GM15510 (cell line): ENCODE results near the gene PRKCH.

Experiments used
- POLR2A ChIP-seq: IDR thresholded peaks from 3 replicates; pipeline ENCODE4 v1.6.1; 2011; ENCODE audit warnings: borderline replicate concordance; ENCODE audit not compliant: insufficient read length; ENCODE audit errors: extremely low read depth

The PRKCH gene

DNA sequence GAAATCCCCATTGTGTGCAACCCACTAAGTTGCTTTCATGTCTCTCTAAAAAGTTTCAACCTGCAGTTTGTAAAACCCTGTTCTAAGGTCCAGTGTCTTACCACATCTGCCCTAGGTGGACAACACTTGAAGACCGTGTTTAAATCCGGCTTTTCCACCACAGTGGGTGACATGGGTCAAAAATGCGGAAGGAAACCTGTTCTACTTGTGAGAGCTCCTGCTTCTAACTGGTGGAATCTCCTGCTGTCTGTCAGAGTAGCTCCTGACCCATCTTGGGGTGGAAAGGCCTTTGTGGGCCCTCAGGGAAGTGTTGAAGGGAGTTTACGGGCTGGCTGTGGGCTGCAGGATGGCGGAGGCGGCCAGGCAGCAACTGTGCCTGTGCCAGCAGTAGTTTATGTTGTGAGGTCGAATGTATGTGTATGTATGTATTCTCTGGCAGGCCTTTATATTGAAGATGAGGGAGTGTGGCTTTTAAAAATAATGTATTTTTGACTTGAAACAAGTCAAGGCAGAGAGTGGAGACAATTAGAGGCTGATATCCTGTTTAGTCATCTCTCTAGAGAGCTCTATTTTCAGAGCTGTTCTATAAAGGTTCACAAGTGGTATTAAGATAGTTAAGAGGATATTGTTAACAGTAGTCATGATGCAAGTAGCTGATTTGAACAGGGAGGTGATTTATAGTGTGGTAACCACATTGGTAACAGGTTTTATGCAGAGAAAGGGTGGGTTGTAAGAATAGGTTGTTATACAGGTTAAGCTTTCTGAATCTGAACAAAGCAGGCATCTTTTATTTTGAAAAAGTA is 67.0 kb downstream of the PRKCH start:
- TF ChIP-seq POLR2A, result no peak

- no peak for TF ChIP-seq POLR2A
Observed at GRCh38 chr14:61388976-61389576, 67.7 kb downstream of the PRKCH start.

DNA sequence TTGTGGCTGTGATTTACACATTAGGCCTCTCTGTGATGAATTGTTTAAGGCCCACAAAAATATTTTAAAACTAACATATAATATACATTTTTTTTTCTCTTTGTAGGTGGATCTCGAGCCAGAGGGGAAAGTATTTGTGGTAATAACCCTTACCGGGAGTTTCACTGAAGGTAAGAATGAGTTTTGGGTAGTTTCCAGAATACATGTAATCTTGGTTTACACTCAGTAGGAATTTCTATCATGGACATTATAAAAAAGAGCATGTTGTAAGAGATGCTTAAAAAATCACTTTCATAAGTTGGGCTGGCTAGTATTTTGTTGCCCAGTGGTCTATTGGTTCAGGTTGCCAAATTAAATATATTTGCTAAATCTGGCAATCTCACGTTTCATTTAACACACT is 69.7 kb downstream of the PRKCH start:
- no peak for TF ChIP-seq POLR2A

GRCh38 chr14:61392297-61392696 is 70.9 kb downstream of the PRKCH start:
- TF ChIP-seq POLR2A, result no peak

- TF ChIP-seq POLR2A, result no peak
Observed at GRCh38 chr14:61394542-61394941, 73.2 kb downstream of the PRKCH start.

DNA sequence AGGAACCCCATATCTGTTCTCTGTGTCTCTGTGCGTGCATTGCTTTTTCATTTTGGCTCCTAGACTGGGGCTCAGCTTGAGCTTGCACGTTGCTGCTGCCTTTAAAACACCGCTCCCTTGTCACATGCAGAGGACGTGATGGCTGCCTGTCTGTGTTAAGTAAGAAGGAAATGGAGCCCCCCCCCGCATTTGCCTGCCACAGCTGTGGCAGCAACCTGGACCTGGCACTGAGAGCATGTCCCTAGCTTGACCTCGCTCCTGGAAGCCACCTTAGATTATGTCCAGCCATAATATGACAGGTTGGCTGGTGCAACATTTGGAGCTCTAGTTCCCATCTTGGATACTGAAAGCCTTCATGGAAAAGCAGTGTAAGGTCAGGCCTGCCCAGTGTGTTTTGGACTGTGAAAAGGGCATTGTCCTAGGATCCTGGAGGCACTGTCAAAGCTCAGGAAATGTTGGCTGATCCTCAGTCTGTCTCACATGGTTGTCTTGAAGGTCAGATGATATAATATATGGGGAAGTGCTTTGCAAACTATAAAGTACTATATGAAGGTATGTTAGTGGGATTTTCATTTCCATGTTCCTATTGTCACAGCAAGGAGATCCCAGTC is 73.8 kb downstream of the PRKCH start:
- no peak for TF ChIP-seq POLR2A

DNA sequence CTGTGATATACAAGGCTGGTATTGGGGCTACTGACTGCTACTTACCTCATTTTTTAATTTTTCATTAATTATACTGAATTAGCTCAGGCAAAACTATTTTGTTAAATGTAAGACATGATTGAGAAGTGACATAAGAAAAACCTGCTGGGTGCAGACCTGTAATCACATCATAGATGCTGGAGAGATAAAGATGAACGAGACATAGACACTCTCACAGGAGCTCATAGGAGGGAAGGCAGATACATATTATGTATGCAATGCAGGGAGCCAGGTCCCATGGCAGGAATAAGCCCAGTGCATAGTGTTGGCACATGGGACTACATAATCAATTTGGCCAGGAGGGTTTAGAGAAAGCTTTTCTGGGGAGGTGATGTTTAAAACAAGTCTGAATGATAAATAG is 74.9 kb downstream of the PRKCH start:
- no peak for TF ChIP-seq POLR2A

GRCh38 chr14:61396694-61397093 is 75.3 kb downstream of the PRKCH start:
- no peak for TF ChIP-seq POLR2A

GRCh38 chr14:61397615-61398014 is 76.2 kb downstream of the PRKCH start:
- no peak for TF ChIP-seq POLR2A

GRCh38 chr14:61398221-61398620 is 76.8 kb downstream of the PRKCH start:
- TF ChIP-seq POLR2A, result no peak

DNA sequence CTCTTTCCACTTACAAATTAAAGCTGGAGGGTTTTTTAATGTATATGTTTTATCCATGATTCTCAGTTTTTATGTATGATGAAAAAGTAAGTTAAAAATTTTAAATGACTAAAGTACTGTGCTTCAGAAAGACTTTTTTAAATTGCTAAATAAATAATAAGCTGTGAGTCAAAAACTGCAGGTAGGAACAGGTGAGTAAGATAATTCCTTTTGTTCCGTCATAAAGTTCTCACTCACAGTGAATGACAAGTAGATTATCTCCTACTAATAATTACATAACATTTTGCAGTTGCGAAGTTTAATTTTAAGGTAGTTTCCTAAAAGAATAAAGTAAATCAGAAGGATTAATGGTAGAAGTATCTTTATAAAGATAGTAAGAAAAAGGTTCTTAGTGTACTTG is 78.0 kb downstream of the PRKCH start:
- no peak for TF ChIP-seq POLR2A

GRCh38 chr14:61401461-61401860 is 80.1 kb downstream of the PRKCH start:
- no peak for TF ChIP-seq POLR2A

- no peak for TF ChIP-seq POLR2A
Observed at GRCh38 chr14:61403411-61403810, 82.0 kb downstream of the PRKCH start.

DNA sequence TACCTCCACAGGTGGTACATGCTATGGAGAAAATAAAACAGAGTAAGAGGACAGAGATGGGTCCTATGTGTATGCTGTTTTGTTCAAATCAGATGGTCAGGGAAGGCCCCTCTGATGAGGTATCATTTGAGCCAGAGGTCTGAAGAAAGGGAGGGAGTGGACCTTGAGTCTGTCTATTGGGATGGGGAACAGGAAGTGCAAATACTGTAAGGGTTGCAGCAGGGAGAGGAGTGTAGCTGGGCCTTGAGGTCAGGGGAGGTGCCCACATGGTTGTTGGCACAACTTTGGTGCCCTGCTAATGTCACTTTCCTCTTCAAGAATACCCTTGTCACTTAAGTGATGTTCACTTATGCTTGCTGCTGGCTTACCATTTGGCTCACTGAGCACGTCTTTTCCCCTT is 83.3 kb downstream of the PRKCH start:
- TF ChIP-seq POLR2A, result no peak

- no peak for TF ChIP-seq POLR2A
Observed at GRCh38 chr14:61406198-61406597, 84.8 kb downstream of the PRKCH start.

GRCh38 chr14:61406675-61407074 is 85.3 kb downstream of the PRKCH start:
- TF ChIP-seq POLR2A, result no peak
